ENCODE measurements around the gene RAE1.

The RAE1 gene

DNA sequence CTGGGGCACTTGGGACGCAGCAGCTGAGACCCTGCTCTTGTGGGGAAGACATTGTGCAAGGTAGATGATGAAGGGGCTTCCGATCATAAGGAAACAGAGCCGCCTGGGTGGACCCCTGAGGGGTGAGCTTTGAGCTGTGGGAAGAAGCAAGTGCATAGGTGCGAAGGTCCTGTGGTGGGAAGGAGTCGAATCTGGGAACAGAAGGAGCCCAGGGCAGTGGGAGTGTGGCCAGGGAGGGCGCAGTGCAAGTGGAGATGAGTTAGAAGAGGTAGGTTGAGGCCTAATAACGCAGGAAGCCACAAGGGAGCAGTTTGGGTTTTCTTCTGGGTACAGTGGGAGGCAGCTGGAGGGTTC is 50.5 kb downstream of the RAE1 start:
- DNase-seq, result no peak

DNA sequence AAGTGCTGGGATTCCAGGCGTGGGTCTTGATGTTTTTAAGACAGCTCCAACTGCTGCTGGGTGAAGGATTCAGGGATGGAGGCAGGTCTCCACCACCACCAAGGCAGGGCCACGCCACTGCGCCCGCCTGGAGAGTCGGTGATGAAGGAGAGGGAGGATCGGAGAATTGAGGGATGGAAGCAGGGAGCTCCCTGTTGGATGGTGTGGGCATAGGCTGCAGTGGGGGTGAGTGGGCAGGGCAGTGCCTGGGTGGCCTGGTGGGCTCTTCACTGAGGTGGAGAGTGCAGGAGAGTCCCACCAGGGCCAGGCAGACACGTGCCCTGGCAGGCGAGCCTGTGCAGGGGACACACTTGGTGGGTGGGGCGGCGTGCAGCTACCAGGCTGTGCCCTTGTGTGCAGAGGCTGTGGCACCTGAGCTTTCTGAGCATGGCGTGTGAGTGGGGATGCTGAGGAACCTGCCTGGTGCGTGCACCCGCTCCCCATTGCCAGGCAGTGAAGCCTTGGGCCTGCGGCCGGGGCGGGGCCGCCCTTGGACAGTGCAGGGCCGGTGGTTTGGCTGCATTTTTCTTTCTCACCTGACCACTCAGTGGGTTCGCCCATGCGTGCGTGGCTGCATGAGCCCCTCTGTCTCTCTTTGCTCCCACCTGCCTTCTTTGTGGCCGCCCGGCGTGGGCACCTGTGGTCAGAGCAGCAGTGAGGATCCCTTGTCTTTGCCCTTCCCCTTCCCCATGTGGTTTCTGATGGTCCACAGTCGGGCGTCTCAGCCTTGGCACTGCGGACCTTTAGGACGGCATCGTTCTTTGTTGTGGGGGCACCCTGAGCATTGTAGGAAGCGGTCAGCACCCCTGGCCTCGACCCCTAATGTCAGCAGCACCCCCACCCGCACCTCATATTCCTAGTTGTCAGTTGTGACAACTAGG is 51.4 kb downstream of the RAE1 start:
- DNase-seq, result no peak

DNA sequence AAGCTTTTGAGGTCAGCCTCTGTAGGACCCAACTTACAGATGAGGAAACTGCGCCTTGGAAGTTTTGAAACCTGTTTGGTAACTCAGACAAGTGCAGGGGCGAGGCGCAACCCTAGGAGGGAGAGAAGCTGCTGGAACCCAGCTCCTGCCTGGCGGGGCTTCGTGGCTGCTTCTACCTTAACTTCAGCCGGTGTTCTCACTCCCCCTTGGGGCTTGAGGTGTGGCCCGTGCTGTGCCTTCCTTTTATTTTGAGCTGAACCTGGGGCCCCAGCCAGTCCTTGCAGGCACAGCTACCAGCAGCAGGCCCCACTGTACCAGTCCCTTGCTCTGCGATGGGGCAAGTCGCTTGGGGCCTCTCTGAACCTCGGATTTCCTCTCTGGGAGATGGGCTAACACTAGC is 52.2 kb downstream of the RAE1 start:
- DNase-seq, result no peak

DNA sequence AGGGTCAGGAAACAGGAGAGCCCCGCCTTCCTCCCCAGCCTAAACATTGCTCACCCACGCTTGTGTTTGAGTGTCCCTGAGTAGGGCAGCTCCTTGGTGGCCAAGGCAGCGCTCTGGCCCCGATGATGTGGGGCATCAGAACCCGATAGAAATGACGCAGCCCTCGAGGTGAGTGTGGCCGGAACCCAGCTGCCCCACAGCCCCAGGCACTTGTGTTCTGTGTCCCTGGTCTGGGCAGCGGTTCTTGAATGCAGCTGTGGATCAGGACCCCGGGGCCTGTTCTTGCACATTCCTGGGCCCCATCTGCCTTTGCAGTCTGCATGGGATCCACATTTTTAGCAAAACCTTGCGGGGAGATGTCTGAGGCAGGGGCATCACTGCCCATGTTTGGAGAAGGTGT is 53.0 kb downstream of the RAE1 start:
- no peak for DNase-seq

DNA sequence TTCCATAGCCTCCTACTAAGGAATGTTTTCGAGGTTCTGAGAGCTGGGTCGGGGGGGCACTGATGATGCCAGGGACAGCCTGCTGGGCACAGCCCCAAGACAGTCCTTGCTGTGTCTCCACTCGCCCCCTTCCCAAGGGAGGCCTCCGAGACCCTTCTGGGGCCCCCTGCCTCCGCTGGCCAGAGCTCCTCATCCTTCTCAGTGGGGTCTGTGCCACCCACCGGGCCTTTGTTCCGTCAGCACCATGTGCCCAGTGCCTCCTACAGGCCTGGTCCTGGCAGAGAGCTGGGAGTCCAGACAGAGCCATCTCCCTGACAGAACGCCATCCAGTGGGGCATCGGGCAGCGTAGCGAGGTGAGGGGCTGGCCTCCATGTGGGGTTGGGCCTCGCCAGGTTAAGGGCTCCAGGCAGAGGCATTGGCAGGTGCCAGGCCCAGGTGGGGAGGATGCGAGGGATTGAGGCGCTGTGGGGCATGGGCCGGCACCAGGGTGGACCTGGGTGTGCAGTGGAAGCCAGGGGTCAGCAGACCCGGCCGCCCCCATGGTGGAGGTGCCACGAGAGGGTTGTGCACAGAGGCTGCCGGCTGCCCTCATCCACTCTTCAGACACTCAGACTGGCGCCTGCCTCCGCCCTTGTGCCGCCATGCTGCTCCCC is 53.5 kb downstream of the RAE1 start:
- no peak for DNase-seq

DNA sequence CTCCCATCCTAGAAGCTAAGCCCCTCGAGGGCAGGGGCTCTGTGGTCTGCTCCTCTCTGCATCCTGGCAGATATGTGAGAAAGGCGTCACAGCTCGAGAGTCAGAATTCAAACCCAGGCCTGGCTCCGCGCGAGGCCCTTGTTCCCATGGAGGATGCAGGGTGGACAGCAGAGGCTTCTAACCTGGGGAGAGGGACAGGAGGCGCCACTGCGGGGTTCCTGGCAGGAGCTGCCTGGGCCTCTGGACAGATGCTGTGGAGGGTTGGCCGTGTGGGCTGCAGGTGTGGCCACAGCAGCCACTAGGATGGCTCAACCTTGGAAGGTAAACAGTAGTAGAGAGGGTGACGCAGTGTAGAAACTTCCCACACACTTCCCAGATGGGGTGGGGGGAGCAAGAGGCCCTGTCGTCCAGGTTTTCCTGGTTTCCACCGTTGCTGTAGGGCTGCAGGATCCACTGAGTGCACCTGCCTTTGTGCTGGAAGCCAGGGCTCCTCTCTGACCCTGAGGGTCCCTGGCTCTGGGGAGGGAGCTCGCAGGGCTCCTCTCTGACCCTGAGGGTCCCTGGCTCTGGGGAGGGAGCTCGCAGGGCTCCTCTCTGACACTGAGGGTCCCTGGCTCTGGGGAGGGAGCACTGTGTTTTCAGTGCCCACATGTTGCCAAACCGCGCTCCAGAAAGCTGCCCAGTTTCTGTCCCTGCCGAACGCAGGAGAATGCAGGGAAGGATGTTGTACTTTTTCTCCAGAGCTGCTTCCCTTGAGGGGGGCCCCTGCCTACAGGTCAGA is 54.4 kb downstream of the RAE1 start:
- no peak for DNase-seq

DNA sequence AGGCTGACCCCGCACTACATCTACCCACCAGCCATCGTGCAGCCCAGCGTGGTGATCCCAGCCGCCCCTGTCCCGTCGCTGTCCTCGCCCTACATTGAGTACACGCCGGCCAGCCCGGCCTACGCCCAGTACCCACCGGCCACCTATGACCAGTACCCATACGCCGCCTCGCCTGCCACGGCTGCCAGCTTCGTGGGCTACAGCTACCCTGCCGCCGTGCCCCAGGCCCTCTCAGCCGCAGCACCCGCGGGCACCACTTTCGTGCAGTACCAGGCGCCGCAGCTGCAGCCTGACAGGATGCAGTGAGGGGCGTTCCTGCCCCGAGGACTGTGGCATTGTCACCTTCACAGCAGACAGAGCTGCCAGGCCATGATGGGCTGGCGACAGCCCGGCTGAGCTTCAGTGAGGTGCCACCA is 56.5 kb downstream of the RAE1 start:
- DNase-seq, result no peak

DNA sequence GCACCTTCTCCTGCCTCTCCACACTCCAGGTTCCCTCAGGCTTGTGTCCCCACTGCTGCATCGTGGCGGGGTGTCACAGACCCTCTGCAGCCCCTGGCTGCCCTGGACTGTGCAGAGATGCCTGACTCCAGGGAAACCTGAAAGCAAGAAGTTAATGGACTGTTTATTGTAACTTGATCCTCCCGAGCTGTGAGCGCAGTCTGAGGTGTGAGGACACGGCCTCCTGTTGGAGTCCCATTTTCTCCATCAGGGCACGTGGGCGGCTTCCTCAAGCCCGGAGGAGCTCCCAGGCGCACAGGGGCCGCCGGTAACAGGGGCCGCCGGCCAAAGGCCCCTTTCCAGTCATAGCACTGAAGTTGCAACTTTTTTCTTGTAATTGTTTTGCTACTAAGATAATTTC is 57.1 kb downstream of the RAE1 start:
- no peak for DNase-seq

DNA sequence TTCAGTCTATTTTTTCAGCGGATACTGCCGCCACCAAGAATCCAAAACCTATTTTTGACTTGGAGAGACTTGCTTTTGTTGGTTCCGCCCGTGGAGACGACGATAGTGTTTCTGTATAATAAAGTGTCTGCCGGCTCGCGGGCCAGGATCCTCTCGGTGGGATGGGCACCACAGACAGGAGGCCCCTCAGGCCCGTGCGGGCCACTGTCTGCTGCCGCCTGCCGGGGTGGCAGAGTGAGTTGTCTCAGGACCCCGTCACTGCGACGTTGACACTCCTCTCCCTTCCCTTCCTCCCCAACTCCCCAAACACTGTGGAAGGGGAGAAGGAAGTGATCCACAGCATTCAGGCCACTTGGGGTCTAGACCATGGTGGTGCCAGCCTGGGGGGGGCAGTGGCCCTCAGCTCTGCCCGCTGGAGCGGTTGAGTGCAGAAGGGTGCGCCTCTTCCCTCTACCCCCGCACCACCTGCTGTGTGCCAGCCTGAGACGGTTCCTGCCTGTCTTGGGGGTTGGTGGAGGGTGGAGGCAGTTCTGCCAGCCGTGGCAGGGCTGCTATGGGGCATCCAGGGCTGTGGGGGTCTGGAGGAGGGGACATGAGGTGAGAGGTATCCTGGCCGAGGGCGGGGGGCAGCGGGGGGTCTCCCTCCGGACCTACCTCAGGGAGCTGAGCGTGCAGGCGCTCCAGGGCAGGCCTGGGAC is 57.6 kb downstream of the RAE1 start:
- DNase-seq, result no peak

DNA sequence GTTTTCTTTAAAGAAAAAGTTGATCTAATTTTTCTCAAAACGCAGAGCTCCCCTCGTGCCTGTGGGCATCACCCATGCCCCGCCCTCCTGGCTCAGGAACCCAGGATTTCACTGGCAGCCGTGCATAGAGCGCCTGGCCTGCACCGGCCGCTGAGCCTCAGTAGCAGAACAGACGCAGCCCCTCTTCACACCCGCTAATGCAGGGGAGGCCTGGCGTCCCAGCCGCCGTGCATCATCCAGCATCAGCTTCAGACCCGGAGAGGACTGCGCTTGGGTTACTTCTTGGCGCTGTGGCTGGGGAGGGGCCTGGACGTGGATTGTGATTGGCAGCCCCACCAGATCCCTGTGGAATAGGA is 58.2 kb downstream of the RAE1 start:
- DNase-seq, result no peak

DNA sequence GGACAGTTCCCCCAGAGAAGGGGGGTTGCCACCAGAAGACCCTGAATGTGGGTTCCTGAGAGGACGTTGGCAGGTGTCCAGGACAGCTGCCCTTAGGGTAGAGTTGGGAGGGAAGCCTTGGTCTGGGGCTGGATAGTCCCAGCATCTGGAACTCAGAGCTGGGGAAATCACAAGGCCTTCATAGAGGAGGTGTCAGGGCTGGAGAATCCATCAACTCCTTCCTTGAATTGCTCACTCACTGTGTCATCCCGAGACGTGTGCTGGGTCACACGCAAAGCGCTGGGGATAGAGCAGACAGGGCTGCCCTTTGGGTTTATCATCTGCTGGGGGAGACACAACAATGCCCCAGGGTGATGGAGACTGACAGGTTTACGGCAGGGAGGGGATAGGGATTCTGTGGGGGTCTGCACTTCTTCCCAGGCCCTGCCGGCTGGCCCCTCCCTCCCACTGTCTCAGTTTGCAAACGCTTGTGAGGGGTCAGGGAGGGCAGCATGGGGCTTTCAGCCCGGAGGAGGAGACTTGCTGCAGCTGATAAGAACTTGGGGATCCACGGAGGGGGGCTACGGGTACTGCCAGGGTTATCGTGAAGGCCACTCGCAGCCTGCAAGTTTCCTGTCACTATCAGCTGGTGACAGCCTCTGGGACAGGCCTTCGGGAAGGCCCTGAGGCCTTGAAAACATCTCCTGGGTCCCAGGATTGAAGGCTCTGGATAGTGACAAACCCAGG is 58.8 kb downstream of the RAE1 start:
- DNase-seq, result no peak

DNA sequence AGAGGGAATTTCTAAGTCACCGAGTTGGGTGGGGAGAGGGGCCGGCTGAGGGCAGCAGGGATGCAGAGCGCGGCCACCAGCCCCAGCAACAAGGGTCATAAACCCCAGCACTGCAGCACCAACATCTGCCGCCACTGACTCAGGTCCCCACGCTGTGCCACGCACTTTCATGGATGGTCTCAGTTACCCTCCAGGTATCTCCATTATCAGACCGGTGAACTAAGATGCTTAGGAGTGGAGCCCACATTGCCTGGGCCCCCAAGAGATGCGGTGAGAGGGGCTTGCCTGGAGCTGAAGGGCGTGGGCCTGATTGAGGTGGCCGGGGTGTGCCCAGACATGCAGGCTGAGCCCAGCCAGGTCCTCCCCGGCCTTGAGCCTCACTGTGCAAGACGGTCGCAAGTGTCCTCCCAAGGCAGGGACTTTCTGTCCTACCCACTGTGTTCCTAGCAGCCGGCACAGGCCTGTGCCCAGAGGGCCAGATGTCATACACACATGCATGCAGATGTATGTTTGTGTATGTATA is 59.4 kb downstream of the RAE1 start:
- no peak for DNase-seq

DNA sequence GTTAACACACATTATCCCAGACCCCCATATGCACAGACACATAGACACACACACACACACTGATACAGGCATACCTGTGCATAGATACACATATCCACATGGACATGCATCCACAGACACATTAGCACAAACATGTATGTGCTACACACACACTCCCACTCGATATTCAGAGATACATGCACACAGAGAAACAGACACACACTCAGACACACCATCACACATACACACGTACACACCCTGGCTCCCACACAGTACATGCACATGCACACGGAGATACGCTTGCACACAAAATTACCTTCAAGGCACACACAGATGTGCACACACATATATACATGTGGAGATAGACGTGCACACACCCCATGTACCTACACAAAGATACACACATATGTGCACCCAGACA is 59.9 kb downstream of the RAE1 start:
- no peak for DNase-seq

DNA sequence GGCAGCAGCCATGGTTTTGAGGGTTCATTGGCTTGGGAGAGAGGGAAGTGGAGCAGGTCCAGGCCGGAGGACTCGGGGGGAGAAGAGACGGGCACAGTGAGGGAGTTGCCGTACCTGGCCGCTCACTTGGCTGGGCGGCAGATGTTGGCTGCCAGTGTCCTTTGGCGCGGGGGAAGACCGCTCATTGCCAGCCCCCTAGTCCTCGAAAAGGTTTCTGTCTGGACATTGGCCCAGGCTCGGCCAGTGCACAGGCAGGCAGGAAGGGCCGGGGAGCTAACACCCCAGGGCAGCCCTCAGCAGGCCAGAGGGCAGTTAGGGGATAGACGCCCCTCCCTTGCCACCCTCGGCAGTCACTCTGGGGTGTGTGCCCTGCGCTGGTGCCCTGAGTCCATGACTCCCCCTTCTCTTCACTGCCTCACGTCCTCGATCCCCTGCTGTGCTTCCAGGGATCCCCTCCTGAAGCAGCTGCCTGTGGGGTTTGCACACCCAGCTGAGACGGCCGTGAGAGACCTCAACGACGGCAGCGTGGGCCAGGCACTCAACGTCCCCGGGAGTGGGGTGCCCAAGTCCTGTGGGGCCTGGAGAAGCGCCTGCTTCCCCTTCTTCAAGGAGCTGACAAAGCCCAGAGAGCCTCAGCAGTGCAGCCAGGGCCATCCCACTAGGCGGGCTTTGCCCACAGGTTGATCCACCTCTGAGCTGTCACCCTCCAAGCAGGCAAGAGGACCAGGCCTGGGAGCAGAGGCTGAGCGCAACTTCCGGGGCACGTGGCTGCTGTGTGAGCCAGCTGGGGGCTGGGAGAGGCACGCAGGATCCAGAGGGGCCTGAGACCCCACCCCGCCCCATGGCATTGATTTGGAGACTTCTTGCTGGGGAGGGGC is 60.6 kb downstream of the RAE1 start:
- no peak for DNase-seq

DNA sequence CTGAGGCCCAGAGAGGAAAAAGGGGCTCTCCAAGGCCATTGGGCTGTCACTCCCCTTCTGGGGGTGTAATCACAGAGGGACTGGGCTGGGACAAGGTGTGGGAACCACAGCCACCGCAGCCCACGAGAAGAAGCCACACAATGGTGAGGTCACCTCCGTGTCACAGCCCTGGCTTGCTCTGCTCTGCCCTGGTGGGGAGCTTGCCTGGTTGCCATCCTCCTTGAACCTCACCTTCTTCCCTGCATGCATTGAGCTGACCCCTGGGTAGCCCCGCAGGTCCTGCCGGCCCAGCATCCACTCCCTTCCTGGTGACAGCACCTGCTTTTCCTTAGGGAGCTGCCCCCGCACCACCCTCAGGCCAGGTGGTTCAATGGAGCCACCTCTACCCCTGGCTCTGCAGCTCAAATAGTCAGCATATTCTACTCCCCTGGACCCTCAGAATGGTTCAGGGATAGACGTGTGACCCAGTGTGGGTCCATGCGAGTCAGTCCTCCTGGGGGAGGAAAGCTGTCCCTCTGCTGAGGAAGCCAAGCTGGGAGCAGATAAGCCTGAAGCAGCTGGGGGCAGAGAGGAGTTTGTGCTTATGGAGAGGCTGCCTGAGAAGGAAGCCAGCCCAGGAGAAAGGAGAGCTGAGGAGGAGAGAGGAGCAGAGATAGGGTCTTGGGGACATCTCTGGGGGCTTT is 61.4 kb downstream of the RAE1 start:
- no peak for DNase-seq

DNA sequence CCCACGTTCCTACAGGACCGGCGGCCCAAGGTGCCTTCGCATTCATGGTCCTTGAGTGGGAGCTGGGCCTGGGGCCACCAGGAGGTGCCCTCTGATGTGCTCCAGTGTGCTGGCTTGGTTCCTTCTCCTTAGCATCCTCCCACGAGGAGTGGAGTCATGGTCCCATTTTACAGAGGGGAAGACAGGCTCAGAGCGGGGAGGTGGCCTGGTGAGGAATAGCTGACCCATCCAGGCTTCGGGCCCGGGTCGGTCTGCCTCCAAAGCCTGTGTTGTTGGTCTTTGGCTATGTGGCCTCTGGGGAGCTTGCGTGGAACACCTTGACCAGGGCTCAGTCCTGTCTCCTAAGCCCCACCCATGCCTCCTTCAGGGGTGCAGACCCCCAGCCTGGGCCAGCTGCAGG is 62.9 kb downstream of the RAE1 start:
- DNase-seq, result no peak

DNA sequence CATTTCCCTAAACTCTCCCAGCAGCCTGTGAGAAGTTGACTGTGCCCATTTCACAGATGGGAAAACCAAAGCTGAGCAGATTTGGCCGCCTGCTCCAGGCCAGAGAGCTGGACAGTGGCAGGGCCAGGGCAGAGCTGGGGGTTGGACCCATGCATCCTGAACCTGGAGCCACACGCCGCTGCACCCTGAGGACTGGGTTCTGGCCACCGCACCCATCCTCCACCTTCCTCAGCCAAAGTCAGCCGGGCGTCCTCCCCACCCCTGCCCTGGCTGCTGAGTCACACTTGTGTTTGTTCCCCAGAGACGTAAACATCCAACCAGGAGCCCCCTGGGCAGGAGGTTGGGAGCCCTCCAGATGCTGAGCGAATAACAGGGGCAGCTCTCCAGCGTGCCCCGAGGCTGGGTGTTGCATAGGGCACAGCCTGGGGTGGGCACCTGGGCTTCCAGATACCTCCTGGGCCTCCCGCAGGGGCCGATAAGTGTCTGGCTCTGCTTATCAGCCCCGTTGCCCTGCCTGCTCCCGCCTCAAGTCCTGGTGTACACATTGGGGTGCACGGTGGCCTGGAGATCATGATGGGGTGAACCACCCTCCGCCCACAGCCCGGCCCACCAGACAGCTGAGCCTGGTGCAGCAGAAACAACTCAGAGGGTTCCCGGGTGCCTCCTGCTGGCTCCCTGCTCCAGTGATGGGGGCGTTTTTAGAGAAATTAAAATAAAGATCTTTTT is 64.0 kb downstream of the RAE1 start:
- no peak for DNase-seq

DNA sequence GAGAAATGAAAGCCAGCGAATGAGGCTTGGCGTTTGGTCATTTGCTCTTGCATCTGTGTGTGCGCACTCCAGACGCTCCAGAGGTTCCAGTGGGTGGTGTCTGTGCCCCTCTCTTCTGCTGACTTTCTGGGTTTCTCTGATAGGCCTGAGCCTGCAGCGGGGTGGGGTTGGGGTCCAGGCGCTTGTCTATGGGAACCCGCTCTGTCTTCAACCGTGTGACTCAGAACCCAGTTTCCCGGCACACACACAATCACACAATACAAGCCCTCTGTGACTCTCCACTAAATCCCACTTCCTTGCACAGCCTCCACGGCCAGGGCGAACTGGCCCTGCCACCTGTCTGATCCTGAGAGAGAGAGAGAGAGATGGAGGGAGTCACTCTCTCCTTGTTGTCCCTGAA is 64.7 kb downstream of the RAE1 start:
- no peak for DNase-seq

DNA sequence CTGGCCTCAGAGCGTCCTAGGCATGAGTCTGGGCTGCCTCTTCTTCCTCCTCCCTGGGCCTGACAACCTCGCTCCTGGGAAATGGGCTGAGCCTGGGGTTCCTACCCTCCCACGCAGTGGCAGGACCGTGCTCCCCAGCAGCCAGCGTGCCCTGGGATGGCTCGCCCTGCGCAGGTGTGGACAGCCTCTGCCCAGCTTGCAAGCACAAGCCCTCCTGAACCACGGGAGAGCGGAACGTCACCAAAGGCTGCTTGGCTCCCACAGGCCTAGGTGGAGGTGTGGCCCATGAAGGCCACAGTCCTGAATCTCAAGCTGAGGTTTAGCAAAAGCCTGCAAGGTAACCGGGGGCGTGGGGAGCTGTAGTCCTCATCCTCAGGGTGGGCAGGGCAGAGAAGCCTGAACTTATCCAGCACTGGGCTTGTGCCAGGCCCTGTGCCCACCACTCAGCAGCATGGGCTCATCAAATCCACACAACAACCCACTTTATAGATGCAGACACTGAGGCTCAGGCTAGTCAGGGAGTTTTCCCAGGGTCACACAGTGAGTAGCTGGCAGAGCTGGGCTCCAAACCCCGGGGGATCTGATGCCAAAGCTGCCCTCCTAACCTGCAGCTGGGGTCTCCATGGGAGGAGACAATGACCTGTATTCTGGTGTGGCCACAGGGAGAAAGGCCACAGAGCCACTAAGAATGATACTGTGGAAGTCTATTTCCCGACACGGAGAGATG is 65.4 kb downstream of the RAE1 start:
- DNase-seq, result no peak

Data from CD4-positive, alpha-beta T cell treated with Interleukin-1 beta for 1 hour (primary cell).